ENCODE results near the gene ASAP2.

Gene ASAP2

DNA sequence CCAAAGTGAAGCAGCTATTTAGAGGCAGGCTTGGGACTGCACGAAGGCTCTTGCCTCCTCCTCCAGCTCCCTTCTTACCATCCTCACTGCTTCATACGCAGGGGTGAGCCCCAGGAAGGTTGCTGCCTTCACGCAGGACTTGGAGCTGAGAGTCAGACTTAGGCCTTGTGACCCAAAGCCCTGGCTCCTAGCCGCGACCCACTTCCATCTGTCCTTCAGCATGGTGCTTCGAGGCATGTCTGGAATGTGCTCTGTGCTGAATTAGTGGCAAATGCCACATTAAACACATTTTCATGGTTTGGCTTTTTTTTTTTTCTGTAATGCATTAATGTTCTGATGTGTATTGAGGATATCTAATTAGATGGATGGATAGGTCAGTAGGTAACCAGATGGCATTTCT lies 179.2 kb downstream of the ASAP2 start:
- no peak for TF ChIP-seq CTCF (IDR thresholded peaks at IDR 0.05; ENCODE audit: insufficient read depth, low read depth, low read length, missing control alignments)
- DNase-seq (ENCODE audit: low read depth) = no peak

GRCh38 chr2:9388199-9388681 lies 181.6 kb downstream of the ASAP2 start:
- H3K4me3 ChIP-seq (ENCODE audit: low read depth, low read length) = no peak overlapping the region
- no peak for DNase-seq (ENCODE audit: low read depth)
- TF ChIP-seq CTCF (IDR thresholded peaks at IDR 0.05; ENCODE audit: insufficient read depth, low read depth, low read length, missing control alignments) = no peak

More for the DNA sequence above, 179.2 kb downstream of the ASAP2 start:
- no peak overlapping the region for H3K4me3 ChIP-seq (ENCODE audit: low read depth, low read length)

DNA sequence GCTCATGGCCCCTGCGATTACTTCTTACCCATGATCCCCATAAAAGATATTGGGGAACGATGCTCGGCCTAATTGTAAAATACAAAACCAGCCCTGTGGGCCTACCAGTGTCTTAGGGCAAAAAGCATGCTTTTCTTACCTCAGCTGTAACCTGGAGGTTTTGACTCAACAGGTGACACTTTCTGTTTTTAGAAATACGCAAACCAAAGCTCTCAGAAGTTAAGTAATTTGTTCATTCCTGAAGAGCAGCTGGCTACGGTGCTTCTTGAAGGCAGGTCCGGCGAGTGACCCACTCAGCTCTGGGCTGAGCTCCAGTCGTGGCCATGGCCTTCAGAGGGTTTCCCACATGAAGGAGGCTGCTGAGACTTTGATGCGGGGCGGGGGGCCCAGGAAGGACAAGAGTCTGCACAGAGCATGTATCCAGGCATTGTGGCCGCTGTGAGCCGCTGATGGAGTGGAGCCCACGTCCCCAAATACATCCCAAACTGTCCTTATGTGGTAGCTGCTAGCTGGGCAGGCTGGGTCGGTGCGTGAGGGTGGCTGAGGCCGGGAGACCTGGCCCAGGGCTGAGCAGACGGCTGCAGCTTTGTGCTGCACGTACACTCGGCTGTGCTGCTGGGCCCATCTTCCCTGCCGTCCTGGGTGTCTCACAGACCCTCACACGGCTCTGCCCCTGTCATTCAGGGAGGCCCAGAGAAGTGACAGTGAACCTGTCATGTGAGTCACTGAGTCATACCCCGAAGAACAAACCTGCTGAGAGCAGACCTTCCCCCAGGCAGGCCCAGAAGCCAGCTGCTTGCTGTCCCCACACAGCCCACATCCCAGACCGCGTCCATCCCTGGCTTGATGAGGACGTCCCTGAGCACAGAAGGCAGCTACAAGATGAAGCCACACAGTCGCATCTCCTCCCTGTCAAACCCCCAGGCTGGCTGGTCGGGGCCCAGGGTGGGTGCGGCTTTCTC lies 182.6 kb downstream of the ASAP2 start:
- no peak overlapping the region for H3K4me3 ChIP-seq (ENCODE audit: low read depth, low read length)
- TF ChIP-seq CTCF (IDR thresholded peaks at IDR 0.05; ENCODE audit: insufficient read depth, low read depth, low read length, missing control alignments) = no peak
- DNase-seq (ENCODE audit: low read depth) = no peak

GRCh38 chr2:9390151-9390850 lies 183.7 kb downstream of the ASAP2 start:
- no peak for TF ChIP-seq CTCF (IDR thresholded peaks at IDR 0.05; ENCODE audit: insufficient read depth, low read depth, low read length, missing control alignments)
- H3K4me3 ChIP-seq (ENCODE audit: low read depth, low read length) = no peak overlapping the region
- DNase-seq (ENCODE audit: low read depth) = no peak

GRCh38 chr2:9390991-9391390 lies 184.4 kb downstream of the ASAP2 start:
- no peak for TF ChIP-seq CTCF (IDR thresholded peaks at IDR 0.05; ENCODE audit: insufficient read depth, low read depth, low read length, missing control alignments)
- no peak overlapping the region for H3K4me3 ChIP-seq (ENCODE audit: low read depth, low read length)
- DNase-seq (ENCODE audit: low read depth) = no peak

GRCh38 chr2:9391961-9392720 lies 185.5 kb downstream of the ASAP2 start:
- H3K4me3 ChIP-seq (ENCODE audit: low read depth, low read length) = no peak overlapping the region
- no peak for DNase-seq (ENCODE audit: low read depth)
- no peak for TF ChIP-seq CTCF (IDR thresholded peaks at IDR 0.05; ENCODE audit: insufficient read depth, low read depth, low read length, missing control alignments)
